Esophagus squamous epithelium (tissue), 4 donors: ENCODE measurements around the gene C7orf25.

ENCODE experiments used
- CTCF ChIP-seq, 6 experiments: fragments of 450-650 bp in 4 of 6; fragments of 200-600 bp in 2 of 6; sonication (generic) in 2 of 6; IDR thresholded peaks; one replicate each; pipeline ENCODE4 v1.5.1; 2016 to 2019; ENCODE audit warnings: antibody characterized with exemption in 6 of 6, mild to moderate bottlenecking in 4 of 6, moderate library complexity in 4 of 6
- POLR2A ChIP-seq, 4 donors: fragments of 450-650 bp; IDR thresholded peaks; one replicate each; pipeline ENCODE4 v1.6.1; 2017; ENCODE audit warnings: antibody characterized with exemption in 4 of 4, mild to moderate bottlenecking in 4 of 4, moderate library complexity in 3 of 4

GRCh38 chr7:42961170-42961569 is 49.3 kb upstream of the C7orf25 start:
- TF ChIP-seq CTCF (IDR thresholded peaks at IDR 0.05) (no peak), POLR2A (IDR thresholded peaks at IDR 0.05) (no peak)
